Nephron (organoid): ENCODE measurements around the gene MECR.

Experiments
- H3K27ac Mint-ChIP-seq, 3 experiments: 2 replicates each; pipeline ENCODE4 v1.8.0; 2020; ENCODE audit warnings: mixed read lengths in 3 of 3, mild to moderate bottlenecking in 2 of 3, moderate library complexity in 1 of 3
- H3K27me3 Mint-ChIP-seq: 2 replicates; pipeline ENCODE4 v1.8.0; 2021; ENCODE audit warnings: low read depth, mild to moderate bottlenecking, moderate library complexity, mixed read lengths
- H3K36me3 Mint-ChIP-seq: 2 replicates; pipeline ENCODE4 v1.8.0; 2020; ENCODE audit warnings: low read depth, mixed read lengths
- H3K4me1 Mint-ChIP-seq: 2 replicates; pipeline ENCODE4 v1.8.0; 2020; ENCODE audit warnings: mixed read lengths
- H3K4me3 Mint-ChIP-seq, 3 experiments: 2 replicates each; pipeline ENCODE4 v1.8.0; 2020; ENCODE audit warnings: mild to moderate bottlenecking in 3 of 3, mixed read lengths in 3 of 3, moderate library complexity in 2 of 3
- H3K9me3 Mint-ChIP-seq: 2 replicates; pipeline ENCODE4 v1.8.0; 2020; ENCODE audit warnings: mixed read lengths
- CTCF ChIP-seq, 3 experiments: fragments of 200-600 bp; sonication (generic); IDR thresholded peaks; one replicate each; pipeline ENCODE4 v1.5.0; 2021; ENCODE audit warnings: antibody characterized with exemption in 3 of 3; ENCODE audit not compliant: unreplicated experiment in 3 of 3

The MECR gene

GRCh38 chr1:29144178-29144577, 86.6 kb downstream of the MECR start:
- Mint-ChIP-seq H3K27me3 (no peaks in the 10 kb centered on the region), H3K9me3 (no peaks in the 10 kb centered on the region)
- TF ChIP-seq CTCF (IDR thresholded peaks at IDR 0.05; ENCODE audit: unreplicated experiment in 3 of 3): no peak

GRCh38 chr1:29142714-29143113, 88.0 kb downstream of the MECR start:
- no peak for TF ChIP-seq CTCF (IDR thresholded peaks at IDR 0.05; ENCODE audit: unreplicated experiment in 3 of 3)
- Mint-ChIP-seq H3K4me1 (no peaks in the 10 kb centered on the region), H3K9me3 (no peaks in the 10 kb centered on the region), H3K27ac (peak overlapping the region in 2 of 3 experiments; percentile 6 to 45), H3K36me3 (peaks cover 51% of the 10 kb centered on the region), H3K4me3 (no peak overlapping the region), H3K27me3 (no peaks in the 10 kb centered on the region)

More at GRCh38 chr1:29144178-29144577, 86.6 kb downstream of the MECR start:
- Mint-ChIP-seq H3K4me1 (no peaks in the 10 kb centered on the region), H3K4me3 (no peak overlapping the region), H3K36me3 (peaks cover 66% of the 10 kb centered on the region), H3K27ac (no peak overlapping the region)
